ENCODE data around the gene TOX2.
"Not testable (repeated sequence)": the region's sequence is repeated elsewhere in the genome, so short reads cannot be mapped to it uniquely, and the experiment has no call there.

Gene TOX2

GRCh38 chr20:44033344-44033743 lies 118.7 kb downstream of the TOX2 start:
- no peak for DNase-seq (ENCODE audit: low spot score)

- no peak for DNase-seq (ENCODE audit: low spot score)
Observed at GRCh38 chr20:44033873-44034272, 119.2 kb downstream of the TOX2 start.

- DNase-seq (ENCODE audit: low spot score), result no peak
Observed at GRCh38 chr20:44034451-44034850, 119.8 kb downstream of the TOX2 start.

GRCh38 chr20:44034965-44035635 lies 120.4 kb downstream of the TOX2 start:
- DNase-seq (ENCODE audit: low spot score), result no peak

GRCh38 chr20:44035924-44036323 lies 121.3 kb downstream of the TOX2 start:
- no peak for DNase-seq (ENCODE audit: low spot score)

GRCh38 chr20:44036441-44036840 lies 121.8 kb downstream of the TOX2 start:
- DNase-seq (ENCODE audit: low spot score), result no peak

GRCh38 chr20:44038681-44039123 lies 124.0 kb downstream of the TOX2 start:
- DNase-seq (ENCODE audit: low spot score), result no peak

- no peak for DNase-seq (ENCODE audit: low spot score)
Observed at GRCh38 chr20:44039147-44039546, 124.5 kb downstream of the TOX2 start.

- DNase-seq (ENCODE audit: low spot score), result no peak
Observed at GRCh38 chr20:44039741-44040140, 125.1 kb downstream of the TOX2 start.

- no peak for DNase-seq (ENCODE audit: low spot score)
Observed at GRCh38 chr20:44040202-44040915, 125.7 kb downstream of the TOX2 start.

GRCh38 chr20:44041001-44041400 lies 126.3 kb downstream of the TOX2 start:
- DNase-seq (ENCODE audit: low spot score), result no peak

GRCh38 chr20:44044712-44045111 lies 130.1 kb downstream of the TOX2 start:
- not testable (repeated sequence) for DNase-seq (ENCODE audit: low spot score)

- no peak for DNase-seq (ENCODE audit: low spot score)
Observed at GRCh38 chr20:44050327-44050726, 135.7 kb downstream of the TOX2 start.

- no peak for DNase-seq (ENCODE audit: low spot score)
Observed at GRCh38 chr20:44050925-44051660, 136.4 kb downstream of the TOX2 start.

GRCh38 chr20:44051661-44052000 lies 137.0 kb downstream of the TOX2 start:
- DNase-seq (ENCODE audit: low spot score), result no peak

- no peak for DNase-seq (ENCODE audit: low spot score)
Observed at GRCh38 chr20:44052166-44052565, 137.5 kb downstream of the TOX2 start.

GRCh38 chr20:44053046-44053445 lies 138.4 kb downstream of the TOX2 start:
- DNase-seq (ENCODE audit: low spot score), result no peak

GRCh38 chr20:44054118-44054517 lies 139.5 kb downstream of the TOX2 start:
- no peak for DNase-seq (ENCODE audit: low spot score)

- DNase-seq (ENCODE audit: low spot score), result no peak
Observed at GRCh38 chr20:44054849-44055248, 140.2 kb downstream of the TOX2 start.

- DNase-seq (ENCODE audit: low spot score), result peak; percentile 41
Observed at GRCh38 chr20:44056010-44056698, 141.5 kb downstream of the TOX2 start.

GRCh38 chr20:44057698-44058675 lies 143.3 kb downstream of the TOX2 start:
- DNase-seq (ENCODE audit: low spot score), result no peak
